Measurements from ENCODE around the gene ADCY5. TPM values are rescaled to one million over a fixed set of nuclear protein-coding genes. Genes with fewer than 3 reads are reported as not detected.

ADCY5 gene
- total RNA-seq, 1 experiment from 2014 or later: 0.49 TPM

GRCh38 chr3:123416647-123417046 lies 32.2 kb downstream of the ADCY5 start:
- POLR2A ChIA-PET: no interaction called here
- ATAC-seq: no peak
- Histone ChIP-seq H3K9me2 (ENCODE audit: insufficient read depth) (no peaks in the 10 kb centered on the region), H3K27ac (ENCODE audit: low read depth, low read length) (no peak overlapping the region), H2AFZ (ENCODE audit: low read depth, low read length, poor library complexity, severe bottlenecking) (no peak overlapping the region), H3K27me3 (ENCODE audit: insufficient read depth, low read length) (no peaks in the 10 kb centered on the region), H4K20me1 (ENCODE audit: insufficient read depth) (no peaks in the 10 kb centered on the region), H3K9me3 (ENCODE audit: control insufficient read depth in 1 of 2, insufficient read depth in 1 of 2, low read depth in 1 of 2, low read length in 2 of 2) (no peaks in the 10 kb centered on the region), H3K9ac (ENCODE audit: low read length) (no peak overlapping the region), H3K4me3 (replicated peaks in 1 of 2; ENCODE audit: low read depth in 1 of 2, low read length in 2 of 2) (no peak overlapping the region), H3K36me3 (ENCODE audit: control insufficient read depth in 1 of 2, insufficient read depth in 2 of 2, low read length in 2 of 2) (no peaks in the 10 kb centered on the region), H3K4me1 (ENCODE audit: control insufficient read depth in 1 of 2, insufficient read depth in 2 of 2, low read length in 2 of 2) (no peaks in the 10 kb centered on the region), H3K4me2 (ENCODE audit: low read length) (no peak overlapping the region), H3K79me2 (ENCODE audit: insufficient read depth, low read length) (no peaks in the 10 kb centered on the region)
- intact Hi-C loops (cut with micrococcal nuclease): no loop called here
- RAD21 ChIA-PET (ENCODE audit: low non-redundant PET in 1 of 2, low total read pairs in 2 of 2, uncharacterized antibody in 2 of 2, unreplicated experiment in 2 of 2): no interaction called here
- no TSS peak for BruUV-seq (replicated peaks)
- no peak for DNase-seq (ENCODE audit: low read depth, low spot score)
- CTCF ChIA-PET: no interaction called here
- TF ChIP-seq SP1 (IDR thresholded peaks at IDR 0.05; ENCODE audit: low read depth): no peak
- TF ChIP-seq CTCF (IDR thresholded peaks at IDR 0.05 in 2 of 3, conservative IDR thresholded peaks at IDR 0.05 in 1 of 3; ENCODE audit: borderline replicate concordance in 1 of 3, insufficient read depth in 1 of 3, low read depth in 2 of 3, low read length in 2 of 3): no peak
- no peak for TF ChIP-seq EZH2 (IDR thresholded peaks at IDR 0.05)
- no peak for TF ChIP-seq FOSL1 (IDR thresholded peaks at IDR 0.05; ENCODE audit: low read depth)
- no peak for TF ChIP-seq YY1 (IDR thresholded peaks at IDR 0.05; ENCODE audit: extremely low read depth, insufficient replicate concordance, low read depth, low read length)
- no peak for TF ChIP-seq POLR2A (IDR thresholded peaks at IDR 0.05; ENCODE audit: borderline replicate concordance, extremely low read depth, insufficient read depth, insufficient read length)
- no peak for TF ChIP-seq CBX3 (IDR thresholded peaks at IDR 0.05; ENCODE audit: low read depth)
- no peak for TF ChIP-seq ZBTB33 (IDR thresholded peaks at IDR 0.05; ENCODE audit: extremely low read depth, insufficient replicate concordance, low read length)
- TF ChIP-seq, protein P1, sequence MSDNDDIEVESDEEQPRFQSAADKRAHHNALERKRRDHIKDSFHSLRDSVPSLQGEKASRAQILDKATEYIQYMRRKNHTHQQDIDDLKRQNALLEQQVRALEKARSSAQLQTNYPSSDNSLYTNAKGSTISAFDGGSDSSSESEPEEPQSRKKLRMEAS (IDR thresholded peaks at IDR 0.05): no peak
- no peak for TF ChIP-seq REST (IDR thresholded peaks at IDR 0.05; ENCODE audit: low read depth)
- TF ChIP-seq RAD21 (IDR thresholded peaks at IDR 0.05; ENCODE audit: low read depth): no peak
- TF ChIP-seq POLR2AphosphoS5 (IDR thresholded peaks at IDR 0.05; ENCODE audit: low read depth, low read length): no peak
- no peak for TF ChIP-seq ELF1 (IDR thresholded peaks at IDR 0.05; ENCODE audit: borderline replicate concordance, low read depth)
- no peak for TF ChIP-seq ATF3 (IDR thresholded peaks at IDR 0.05)
- no peak for TF ChIP-seq TCF7L2 (IDR thresholded peaks at IDR 0.05; ENCODE audit: borderline replicate concordance, extremely low read depth, insufficient read depth, insufficient read length)
